Measurements from ENCODE around the gene TMUB1.

DNA sequence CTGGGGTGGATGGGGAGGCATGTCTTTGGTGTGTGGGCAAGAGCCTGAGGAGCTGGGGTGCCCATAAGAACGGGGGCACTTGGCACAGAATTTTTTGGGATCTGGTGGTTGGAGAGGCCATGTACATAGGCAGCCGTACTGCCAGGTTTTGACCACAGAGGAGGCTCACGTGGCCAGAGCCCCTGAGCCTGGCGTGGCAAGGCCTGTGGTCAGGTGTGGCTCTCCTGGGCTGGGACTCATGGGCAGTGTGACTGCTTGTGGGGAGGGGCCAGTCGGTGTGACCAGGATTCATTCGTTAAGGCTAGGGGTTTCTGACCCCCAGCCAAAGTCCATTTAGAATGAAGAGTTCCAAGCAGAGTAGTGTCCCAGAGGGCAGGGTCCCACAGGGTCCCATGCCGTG is 41.2 kb upstream of the TMUB1 start:
- TF ChIP-seq, protein P1, sequence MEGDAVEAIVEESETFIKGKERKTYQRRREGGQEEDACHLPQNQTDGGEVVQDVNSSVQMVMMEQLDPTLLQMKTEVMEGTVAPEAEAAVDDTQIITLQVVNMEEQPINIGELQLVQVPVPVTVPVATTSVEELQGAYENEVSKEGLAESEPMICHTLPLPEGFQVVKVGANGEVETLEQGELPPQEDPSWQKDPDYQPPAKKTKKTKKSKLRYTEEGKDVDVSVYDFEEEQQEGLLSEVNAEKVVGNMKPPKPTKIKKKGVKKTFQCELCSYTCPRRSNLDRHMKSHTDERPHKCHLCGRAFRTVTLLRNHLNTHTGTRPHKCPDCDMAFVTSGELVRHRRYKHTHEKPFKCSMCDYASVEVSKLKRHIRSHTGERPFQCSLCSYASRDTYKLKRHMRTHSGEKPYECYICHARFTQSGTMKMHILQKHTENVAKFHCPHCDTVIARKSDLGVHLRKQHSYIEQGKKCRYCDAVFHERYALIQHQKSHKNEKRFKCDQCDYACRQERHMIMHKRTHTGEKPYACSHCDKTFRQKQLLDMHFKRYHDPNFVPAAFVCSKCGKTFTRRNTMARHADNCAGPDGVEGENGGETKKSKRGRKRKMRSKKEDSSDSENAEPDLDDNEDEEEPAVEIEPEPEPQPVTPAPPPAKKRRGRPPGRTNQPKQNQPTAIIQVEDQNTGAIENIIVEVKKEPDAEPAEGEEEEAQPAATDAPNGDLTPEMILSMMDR (conservative IDR thresholded peaks at IDR 0.05; ENCODE audit: low read depth, low read length), result no peak
- TF ChIP-seq EZH2 (IDR thresholded peaks at IDR 0.05; ENCODE audit: borderline replicate concordance, low read depth, low read length, poor library complexity, severe bottlenecking), result no peak
